HG03558 (cell line): ENCODE data around the gene KLF2.

Experiments used
- ATAC-seq: cut with Tn5 transposase; IDR thresholded peaks from one replicate; pipeline ENCODE4 v1.9.1; 2021; ENCODE audit warnings: moderate number of reproducible peaks; ENCODE audit not compliant: unreplicated experiment; ENCODE audit errors: extremely low read depth

Gene KLF2

DNA sequence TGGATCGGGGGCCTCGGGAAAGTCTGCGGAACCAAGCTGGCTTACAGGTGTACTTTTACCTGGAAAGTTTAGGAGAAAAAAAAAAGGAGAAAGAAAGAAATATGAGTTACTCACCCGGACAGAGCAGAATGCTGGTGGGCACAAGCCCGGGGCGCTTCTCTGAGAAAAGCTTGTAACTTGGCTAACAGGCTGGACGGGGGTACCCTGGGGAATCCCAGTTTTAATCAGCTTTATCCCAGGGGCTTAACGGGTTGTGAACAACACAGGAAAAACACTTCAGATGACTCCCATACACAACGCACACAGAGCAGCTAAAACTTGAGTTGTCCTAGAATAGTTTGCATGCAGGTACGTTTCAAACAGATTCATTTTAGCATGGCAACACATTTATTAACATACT lies 37.3 kb downstream of the KLF2 start:
- no peak for ATAC-seq

- no peak for ATAC-seq
Observed at GRCh38 chr19:16363133-16363851, 38.7 kb downstream of the KLF2 start.

GRCh38 chr19:16363852-16364230 lies 39.2 kb downstream of the KLF2 start:
- no peak for ATAC-seq

GRCh38 chr19:16364231-16364865 lies 39.7 kb downstream of the KLF2 start:
- no peak for ATAC-seq

- no peak for ATAC-seq
Observed at GRCh38 chr19:16365300-16365996, 40.8 kb downstream of the KLF2 start.

DNA sequence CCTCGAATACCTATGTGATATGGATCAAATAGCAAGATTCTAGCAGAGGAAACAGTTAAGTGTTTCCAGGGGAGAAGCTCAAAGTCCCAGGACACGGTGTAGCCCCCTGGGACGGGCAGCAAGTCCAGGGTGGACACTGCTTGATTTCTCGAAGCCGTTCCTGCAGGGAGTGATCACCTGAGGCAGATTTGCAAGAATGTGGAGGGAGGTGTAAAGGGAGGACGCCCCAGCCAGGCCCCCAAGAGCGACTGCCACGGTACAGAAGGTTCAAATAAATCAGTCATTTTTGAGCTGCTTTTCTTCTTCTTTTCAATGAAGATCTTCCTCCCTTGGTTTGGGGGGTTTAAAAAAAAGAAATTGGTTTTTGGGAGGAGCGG lies 41.4 kb downstream of the KLF2 start:
- no peak for ATAC-seq

- no peak for ATAC-seq
Observed at GRCh38 chr19:16366433-16367260, 42.0 kb downstream of the KLF2 start.

GRCh38 chr19:16367261-16367683 lies 42.6 kb downstream of the KLF2 start:
- no peak for ATAC-seq

- ATAC-seq = no peak
Observed at GRCh38 chr19:16368385-16369305, 44.0 kb downstream of the KLF2 start.

- ATAC-seq = no peak
Observed at GRCh38 chr19:16369306-16369663, 44.7 kb downstream of the KLF2 start.

- ATAC-seq = no peak
Observed at GRCh38 chr19:16369664-16370576, 45.3 kb downstream of the KLF2 start.

- no peak for ATAC-seq
Observed at GRCh38 chr19:16370641-16371391, 46.2 kb downstream of the KLF2 start.

GRCh38 chr19:16371540-16371986 lies 46.9 kb downstream of the KLF2 start:
- no peak for ATAC-seq

DNA sequence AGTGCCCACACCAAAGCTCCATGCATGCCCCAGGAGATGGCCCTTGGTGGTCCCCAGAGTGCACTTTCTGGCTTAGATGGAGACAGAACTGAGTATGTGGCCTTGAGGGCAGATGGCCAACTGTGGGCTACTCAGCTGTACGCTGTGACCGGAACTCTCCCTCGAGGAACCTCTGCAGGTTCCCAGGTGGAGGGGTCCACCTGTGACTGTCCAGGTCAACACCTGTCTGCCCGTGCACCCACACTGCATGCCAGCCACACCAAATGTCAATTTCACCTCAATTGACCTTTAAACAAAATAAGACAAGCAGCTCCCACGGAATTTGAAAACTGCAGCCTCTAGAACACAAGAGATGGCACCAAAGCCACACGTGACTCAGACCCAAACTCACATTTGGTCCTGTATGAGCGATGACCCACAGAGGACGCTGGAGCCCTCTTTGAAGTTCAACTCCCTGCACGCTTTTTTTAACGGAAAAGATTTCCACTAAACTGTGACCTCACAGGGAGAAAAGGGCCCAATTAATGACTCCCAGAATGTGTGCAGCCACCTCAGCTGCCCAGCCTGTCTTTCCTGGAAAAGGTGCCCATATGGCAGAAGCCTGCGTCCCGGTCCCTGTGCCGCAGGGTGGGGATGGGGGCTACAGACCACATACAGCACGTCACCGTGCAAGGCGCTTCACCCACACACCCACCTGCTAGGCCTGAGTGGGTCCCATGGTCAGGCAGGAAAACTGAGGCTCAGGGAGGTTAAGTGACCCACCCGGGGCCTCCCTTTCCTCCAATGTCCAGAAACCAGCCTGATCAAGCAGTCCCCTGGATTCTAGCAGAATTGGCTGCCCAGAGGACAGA lies 47.7 kb downstream of the KLF2 start:
- ATAC-seq = no peak

DNA sequence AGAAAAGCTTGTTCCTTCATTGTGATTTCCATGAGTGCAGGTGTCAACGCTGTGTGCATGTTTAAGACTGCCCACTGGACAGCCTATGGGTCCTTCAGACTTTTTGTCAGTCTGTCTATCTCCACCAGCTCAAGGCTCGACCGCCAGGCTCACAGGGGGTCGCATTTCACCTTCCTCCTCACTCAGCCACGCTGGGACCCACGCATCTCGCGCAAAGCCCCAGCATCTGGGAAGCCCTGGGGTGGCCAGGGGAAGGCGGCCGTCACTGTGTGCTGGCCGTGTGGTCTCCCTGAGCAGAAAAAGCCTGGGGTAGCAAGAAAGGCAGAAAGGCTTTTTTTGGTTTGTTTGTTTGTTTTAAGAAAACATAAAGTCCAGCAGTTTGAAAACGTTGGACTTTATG lies 48.5 kb downstream of the KLF2 start:
- ATAC-seq = no peak

DNA sequence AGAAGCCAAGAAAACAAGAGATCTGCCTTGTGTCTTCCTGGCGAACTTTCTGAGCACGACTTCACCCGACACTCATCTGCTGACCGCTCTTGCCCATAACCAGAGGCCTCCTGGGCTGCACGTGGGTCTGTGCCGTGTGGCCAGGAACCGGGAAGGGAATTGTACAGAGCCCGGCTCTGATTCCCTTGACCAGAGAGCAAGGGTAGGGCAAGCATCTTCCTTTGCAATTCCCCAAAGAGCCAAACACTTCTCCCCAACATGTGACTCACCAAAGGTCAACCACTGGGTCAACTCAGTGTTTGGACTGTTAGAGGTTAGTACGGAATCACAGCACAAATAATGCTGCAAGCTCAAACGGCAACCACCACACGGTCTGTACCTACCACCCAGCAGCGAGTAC lies 48.9 kb downstream of the KLF2 start:
- no peak for ATAC-seq

GRCh38 chr19:16373989-16374388 lies 49.4 kb downstream of the KLF2 start:
- ATAC-seq = no peak
